ENCODE measurements around the gene R3HDM2. TPM values are rescaled to one million over a fixed set of nuclear protein-coding genes. Genes with fewer than 3 reads are reported as not detected.
"Not testable (repeated sequence)": the region's sequence is repeated elsewhere in the genome, so short reads cannot be mapped to it uniquely, and the experiment has no call there.

Gene R3HDM2
- total and polyA plus RNA-seq, 2 experiments from 2014 or later: 13.4 to 28.7 TPM

DNA sequence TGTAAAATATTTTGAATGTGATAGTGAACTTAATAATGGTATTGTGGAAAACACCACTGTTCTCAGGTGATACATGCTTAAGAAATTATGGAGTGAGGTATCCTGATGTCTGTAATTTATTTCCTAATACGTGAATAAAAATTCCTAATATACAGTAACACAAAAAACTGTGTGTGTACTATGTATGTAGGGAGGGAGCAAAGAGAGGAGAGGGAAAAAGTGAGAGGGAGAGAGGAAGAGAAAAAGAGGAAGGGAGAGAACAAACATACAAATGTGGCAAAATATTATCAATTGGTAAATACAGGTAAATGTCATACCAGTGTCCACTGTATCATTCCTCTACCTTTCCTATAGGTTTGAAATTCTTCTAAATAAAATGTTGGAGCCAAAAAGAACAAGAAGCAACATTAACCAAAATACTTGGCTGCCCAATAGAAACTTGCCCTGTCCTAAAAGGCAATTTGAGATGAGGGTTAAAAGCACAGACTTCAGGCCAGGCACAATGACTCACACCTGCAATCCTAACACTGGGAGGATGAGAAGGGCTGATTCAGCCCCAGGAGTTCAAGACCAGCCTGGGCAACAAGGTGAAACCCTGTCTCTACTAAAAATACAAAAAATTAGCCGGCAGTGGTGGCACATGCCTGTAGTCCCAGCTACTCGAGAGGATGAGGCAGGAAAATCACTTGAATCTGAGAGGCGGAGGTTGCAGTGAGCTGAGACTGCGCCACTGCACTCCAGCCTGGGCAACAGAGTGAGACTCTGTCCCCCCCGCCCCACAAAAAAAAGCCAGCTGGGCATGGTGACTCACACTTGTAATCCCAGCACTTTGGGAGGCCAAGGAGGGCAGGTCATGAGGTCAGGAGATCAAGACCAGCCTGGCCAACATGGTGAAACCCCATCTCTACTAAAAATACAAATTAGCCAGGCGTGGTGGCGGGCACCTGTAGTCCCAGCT lies 14.5 kb downstream of the R3HDM2 start:
- H2AFZ ChIP-seq: no peak overlapping the region
- H3K27me3 ChIP-seq: no peaks in the 10 kb centered on the region
- no peak for DNase-seq (ENCODE audit: low spot score)
- H3K9me2 ChIP-seq (replicated peaks; ENCODE audit: insufficient read depth): no peaks in the 10 kb centered on the region
- H3K27ac ChIP-seq: no peak overlapping the region
- TF ChIP-seq, protein P1, sequence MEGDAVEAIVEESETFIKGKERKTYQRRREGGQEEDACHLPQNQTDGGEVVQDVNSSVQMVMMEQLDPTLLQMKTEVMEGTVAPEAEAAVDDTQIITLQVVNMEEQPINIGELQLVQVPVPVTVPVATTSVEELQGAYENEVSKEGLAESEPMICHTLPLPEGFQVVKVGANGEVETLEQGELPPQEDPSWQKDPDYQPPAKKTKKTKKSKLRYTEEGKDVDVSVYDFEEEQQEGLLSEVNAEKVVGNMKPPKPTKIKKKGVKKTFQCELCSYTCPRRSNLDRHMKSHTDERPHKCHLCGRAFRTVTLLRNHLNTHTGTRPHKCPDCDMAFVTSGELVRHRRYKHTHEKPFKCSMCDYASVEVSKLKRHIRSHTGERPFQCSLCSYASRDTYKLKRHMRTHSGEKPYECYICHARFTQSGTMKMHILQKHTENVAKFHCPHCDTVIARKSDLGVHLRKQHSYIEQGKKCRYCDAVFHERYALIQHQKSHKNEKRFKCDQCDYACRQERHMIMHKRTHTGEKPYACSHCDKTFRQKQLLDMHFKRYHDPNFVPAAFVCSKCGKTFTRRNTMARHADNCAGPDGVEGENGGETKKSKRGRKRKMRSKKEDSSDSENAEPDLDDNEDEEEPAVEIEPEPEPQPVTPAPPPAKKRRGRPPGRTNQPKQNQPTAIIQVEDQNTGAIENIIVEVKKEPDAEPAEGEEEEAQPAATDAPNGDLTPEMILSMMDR (IDR thresholded peaks at IDR 0.05; ENCODE audit: poor library complexity): no peak
- TF ChIP-seq EZH2phosphoT487 (IDR thresholded peaks at IDR 0.05; ENCODE audit: low read depth, severe bottlenecking, unreplicated experiment): no peak
- TF ChIP-seq EZH2 (IDR thresholded peaks at IDR 0.05; ENCODE audit: borderline replicate concordance): no peak
- peaks cover 4% of the 10 kb centered on the region for H4K20me1 ChIP-seq (ENCODE audit: insufficient read depth, poor library complexity, severe bottlenecking)
- no peak overlapping the region for H3K4me2 ChIP-seq
- H3K4me3 ChIP-seq: no peak overlapping the region
- WGBS (ENCODE audit: low lambda C conversion rate, missing lambda C conversion rate): 92% methylated on average over 8 of the region's 8 CpGs
- no peaks in the 10 kb centered on the region for H3K36me3 ChIP-seq (replicated peaks; ENCODE audit: insufficient read depth, low read depth)
- peaks cover 92% of the 10 kb centered on the region for H3K79me2 ChIP-seq
- H3K9me3 ChIP-seq (ENCODE audit: low read depth): no peaks in the 10 kb centered on the region
- H3K4me1 ChIP-seq (ENCODE audit: insufficient read depth): no peaks in the 10 kb centered on the region

DNA sequence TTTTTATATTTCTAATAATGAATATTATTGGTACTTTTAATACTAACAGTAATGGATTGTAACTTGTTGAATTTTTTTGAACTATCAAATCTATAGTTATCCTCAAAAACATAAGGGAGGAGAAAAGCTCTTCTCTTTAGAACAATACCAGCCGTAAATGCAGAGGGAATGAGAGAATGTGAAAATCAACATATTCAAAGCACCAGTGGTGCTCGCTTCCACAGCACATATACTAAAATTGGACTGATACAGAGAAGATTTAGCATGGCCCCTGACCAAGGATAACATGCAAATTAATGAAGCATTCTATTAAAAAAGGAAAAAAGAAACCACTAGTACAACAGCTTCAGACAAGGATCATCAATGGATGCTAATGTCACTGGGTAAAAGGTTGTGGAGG lies 15.8 kb downstream of the R3HDM2 start:
- no peaks in the 10 kb centered on the region for H3K9me3 ChIP-seq (ENCODE audit: low read depth)
- peaks cover 4% of the 10 kb centered on the region for H4K20me1 ChIP-seq (ENCODE audit: insufficient read depth, poor library complexity, severe bottlenecking)
- DNase-seq (ENCODE audit: low spot score): no peak
- H3K9me2 ChIP-seq (replicated peaks; ENCODE audit: insufficient read depth): no peaks in the 10 kb centered on the region
- TF ChIP-seq, protein P1 (IDR thresholded peaks at IDR 0.05; ENCODE audit: poor library complexity): no peak
- TF ChIP-seq EZH2phosphoT487 (IDR thresholded peaks at IDR 0.05; ENCODE audit: low read depth, severe bottlenecking, unreplicated experiment): no peak
- TF ChIP-seq EZH2 (IDR thresholded peaks at IDR 0.05; ENCODE audit: borderline replicate concordance): no peak
- H3K4me3 ChIP-seq: no peak overlapping the region
- no peaks in the 10 kb centered on the region for H3K36me3 ChIP-seq (replicated peaks; ENCODE audit: insufficient read depth, low read depth)
- peaks cover 91% of the 10 kb centered on the region for H3K79me2 ChIP-seq
- H3K4me1 ChIP-seq (ENCODE audit: insufficient read depth): no peaks in the 10 kb centered on the region
- no peaks in the 10 kb centered on the region for H3K27me3 ChIP-seq
- 87% methylated on average over 2 of the region's 2 CpGs for WGBS (ENCODE audit: low lambda C conversion rate, missing lambda C conversion rate)
- no peak overlapping the region for H3K4me2 ChIP-seq
- no peak overlapping the region for H3K27ac ChIP-seq
- no peak overlapping the region for H2AFZ ChIP-seq

DNA sequence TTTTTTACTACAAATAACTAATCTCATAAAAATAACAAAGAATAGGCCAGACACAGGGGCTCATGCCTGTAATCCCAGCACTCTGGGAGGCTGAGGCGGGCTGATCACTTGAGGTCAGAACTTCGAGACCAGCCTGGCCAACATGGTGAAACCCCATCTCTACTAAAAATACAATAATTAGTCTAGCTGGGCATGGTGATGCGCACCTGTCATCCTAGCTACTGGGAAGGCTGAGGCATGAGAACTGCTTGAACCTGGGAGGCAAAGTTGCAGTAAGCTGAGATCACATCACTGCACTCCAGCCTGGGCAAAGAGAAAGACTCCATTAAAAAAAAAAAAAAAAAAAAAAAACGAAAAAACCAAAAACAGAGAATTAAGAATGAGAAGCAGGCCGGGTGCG lies 16.7 kb downstream of the R3HDM2 start:
- H3K79me2 ChIP-seq: peaks cover 93% of the 10 kb centered on the region
- not testable (repeated sequence) for H3K27ac ChIP-seq; H4K20me1 ChIP-seq (ENCODE audit: insufficient read depth, poor library complexity, severe bottlenecking); H3K9me3 ChIP-seq (ENCODE audit: low read depth); H3K4me1 ChIP-seq (ENCODE audit: insufficient read depth); H2AFZ ChIP-seq; H3K27me3 ChIP-seq; H3K4me3 ChIP-seq; H3K4me2 ChIP-seq; H3K9me2 ChIP-seq (replicated peaks; ENCODE audit: insufficient read depth); DNase-seq (ENCODE audit: low spot score); H3K36me3 ChIP-seq (replicated peaks; ENCODE audit: insufficient read depth, low read depth)
- 95% methylated on average over 6 of the region's 6 CpGs for WGBS (ENCODE audit: low lambda C conversion rate, missing lambda C conversion rate)

- Histone ChIP-seq H3K36me3 (replicated peaks; ENCODE audit: insufficient read depth, low read depth) (no peaks in the 10 kb centered on the region), H3K4me2 (no peak overlapping the region), H3K9me2 (replicated peaks; ENCODE audit: insufficient read depth) (no peaks in the 10 kb centered on the region), H2AFZ (no peak overlapping the region), H3K4me3 (no peak overlapping the region), H3K4me1 (ENCODE audit: insufficient read depth) (no peaks in the 10 kb centered on the region), H4K20me1 (ENCODE audit: insufficient read depth, poor library complexity, severe bottlenecking) (peaks cover 8% of the 10 kb centered on the region), H3K79me2 (peaks cover 83% of the 10 kb centered on the region), H3K27me3 (no peaks in the 10 kb centered on the region), H3K27ac (no peak overlapping the region), H3K9me3 (ENCODE audit: low read depth) (no peaks in the 10 kb centered on the region)
- WGBS (ENCODE audit: low lambda C conversion rate, missing lambda C conversion rate): 99% methylated on average over 4 of the region's 4 CpGs
- TF ChIP-seq EZH2 (IDR thresholded peaks at IDR 0.05; ENCODE audit: borderline replicate concordance): no peak
- no peak for TF ChIP-seq EZH2phosphoT487 (IDR thresholded peaks at IDR 0.05; ENCODE audit: low read depth, severe bottlenecking, unreplicated experiment)
- TF ChIP-seq, protein P1 (IDR thresholded peaks at IDR 0.05; ENCODE audit: poor library complexity): no peak
- no peak for DNase-seq (ENCODE audit: low spot score)
Observed at GRCh38 chr12:57410534-57410933, 20.3 kb downstream of the R3HDM2 start.
